ENCODE results near the gene CREB3L4. TPM values are rescaled to one million over a fixed set of nuclear protein-coding genes. Genes with fewer than 3 reads are reported as not detected.

Gene CREB3L4
- total and polyA plus RNA-seq, 2 of the 13 experiments (the other 11 are each of a cell fraction or from before 2014, with no cell fraction given): 9.9 to 18.7 TPM

DNA sequence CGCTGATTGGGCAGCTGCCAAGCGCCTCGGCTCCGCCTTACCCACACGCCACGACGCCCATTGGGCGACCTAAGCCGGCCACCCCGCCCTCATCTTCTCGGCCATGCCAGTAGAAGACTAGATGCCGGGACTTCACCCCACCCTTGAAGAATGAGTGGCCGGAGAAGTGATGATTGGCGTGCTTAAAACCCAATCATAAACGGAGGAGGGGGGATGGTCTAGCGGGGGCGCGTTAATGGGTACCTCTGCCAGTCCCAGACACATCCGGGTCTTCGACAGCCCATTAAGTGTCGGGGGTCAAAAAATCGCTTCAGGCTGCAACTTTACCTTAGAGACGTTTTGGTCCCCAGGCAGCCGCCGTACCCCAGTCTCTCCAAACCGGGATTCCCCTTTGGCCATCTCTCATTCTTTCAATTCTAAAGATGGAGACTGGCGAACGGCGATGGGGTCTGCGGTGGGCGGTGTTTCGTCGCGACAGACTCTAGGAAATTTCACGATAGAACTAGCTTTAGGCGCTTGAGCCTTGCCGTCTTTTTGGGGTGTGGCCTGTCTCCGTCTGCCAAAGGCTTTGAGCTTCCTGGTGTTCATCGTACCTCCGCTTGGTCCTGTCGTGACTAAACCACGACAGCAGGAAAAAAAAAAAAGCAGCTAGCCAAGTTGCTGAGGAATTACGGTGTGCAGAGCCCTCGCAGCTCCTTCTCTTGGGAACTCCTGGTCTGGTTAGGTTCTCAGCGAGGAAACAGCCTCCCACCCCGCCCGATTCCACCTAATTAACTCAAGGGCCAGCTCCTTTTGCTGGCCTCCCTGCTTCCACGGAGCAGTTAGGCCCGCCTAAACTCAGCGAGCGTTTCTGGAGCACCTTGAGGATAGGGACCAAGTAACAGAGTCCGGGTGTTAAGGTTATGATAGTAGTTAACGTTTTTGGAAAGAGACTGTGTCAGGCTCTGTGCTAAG is 44.5 kb upstream of the CREB3L4 start, which contains the start of gene GATAD2B (continued):
- TF ChIP-seq, protein P1, sequence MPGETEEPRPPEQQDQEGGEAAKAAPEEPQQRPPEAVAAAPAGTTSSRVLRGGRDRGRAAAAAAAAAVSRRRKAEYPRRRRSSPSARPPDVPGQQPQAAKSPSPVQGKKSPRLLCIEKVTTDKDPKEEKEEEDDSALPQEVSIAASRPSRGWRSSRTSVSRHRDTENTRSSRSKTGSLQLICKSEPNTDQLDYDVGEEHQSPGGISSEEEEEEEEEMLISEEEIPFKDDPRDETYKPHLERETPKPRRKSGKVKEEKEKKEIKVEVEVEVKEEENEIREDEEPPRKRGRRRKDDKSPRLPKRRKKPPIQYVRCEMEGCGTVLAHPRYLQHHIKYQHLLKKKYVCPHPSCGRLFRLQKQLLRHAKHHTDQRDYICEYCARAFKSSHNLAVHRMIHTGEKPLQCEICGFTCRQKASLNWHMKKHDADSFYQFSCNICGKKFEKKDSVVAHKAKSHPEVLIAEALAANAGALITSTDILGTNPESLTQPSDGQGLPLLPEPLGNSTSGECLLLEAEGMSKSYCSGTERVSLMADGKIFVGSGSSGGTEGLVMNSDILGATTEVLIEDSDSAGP (CRISPR knock-in tag; IDR thresholded peaks at IDR 0.05; ENCODE audit: borderline replicate concordance): peak; percentile 59; the same call in 1 of the 2 replicates
- TF ChIP-seq MTA1 (CRISPR knock-in tag; IDR thresholded peaks at IDR 0.05; ENCODE audit: borderline replicate concordance): no peak
- TF ChIP-seq, protein P2, sequence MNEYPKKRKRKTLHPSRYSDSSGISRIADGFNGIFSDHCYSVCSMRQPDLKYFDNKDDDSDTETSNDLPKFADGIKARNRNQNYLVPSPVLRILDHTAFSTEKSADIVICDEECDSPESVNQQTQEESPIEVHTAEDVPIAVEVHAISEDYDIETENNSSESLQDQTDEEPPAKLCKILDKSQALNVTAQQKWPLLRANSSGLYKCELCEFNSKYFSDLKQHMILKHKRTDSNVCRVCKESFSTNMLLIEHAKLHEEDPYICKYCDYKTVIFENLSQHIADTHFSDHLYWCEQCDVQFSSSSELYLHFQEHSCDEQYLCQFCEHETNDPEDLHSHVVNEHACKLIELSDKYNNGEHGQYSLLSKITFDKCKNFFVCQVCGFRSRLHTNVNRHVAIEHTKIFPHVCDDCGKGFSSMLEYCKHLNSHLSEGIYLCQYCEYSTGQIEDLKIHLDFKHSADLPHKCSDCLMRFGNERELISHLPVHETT (CRISPR knock-in tag; conservative IDR thresholded peaks at IDR 0.05): peak; percentile 73
- TF ChIP-seq, protein P3, sequence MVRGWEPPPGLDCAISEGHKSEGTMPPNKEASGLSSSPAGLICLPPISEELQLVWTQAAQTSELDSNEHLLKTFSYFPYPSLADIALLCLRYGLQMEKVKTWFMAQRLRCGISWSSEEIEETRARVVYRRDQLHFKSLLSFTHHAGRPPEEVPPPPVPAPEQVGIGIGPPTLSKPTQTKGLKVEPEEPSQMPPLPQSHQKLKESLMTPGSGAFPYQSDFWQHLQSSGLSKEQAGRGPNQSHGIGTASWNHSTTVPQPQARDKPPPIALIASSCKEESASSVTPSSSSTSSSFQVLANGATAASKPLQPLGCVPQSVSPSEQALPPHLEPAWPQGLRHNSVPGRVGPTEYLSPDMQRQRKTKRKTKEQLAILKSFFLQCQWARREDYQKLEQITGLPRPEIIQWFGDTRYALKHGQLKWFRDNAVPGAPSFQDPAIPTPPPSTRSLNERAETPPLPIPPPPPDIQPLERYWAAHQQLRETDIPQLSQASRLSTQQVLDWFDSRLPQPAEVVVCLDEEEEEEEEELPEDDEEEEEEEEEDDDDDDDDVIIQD (CRISPR knock-in tag; IDR thresholded peaks at IDR 0.05; ENCODE audit: low read depth): no peak
- peak; percentile 79 for TF ChIP-seq PHF8 (CRISPR knock-in tag; IDR thresholded peaks at IDR 0.05)
- no peak for TF ChIP-seq SMC3 (IDR thresholded peaks at IDR 0.05; ENCODE audit: low read length)
- TF ChIP-seq ZNF788 (CRISPR knock-in tag; IDR thresholded peaks at IDR 0.05; ENCODE audit: borderline replicate concordance): peak; percentile 66; the same call in 1 of the 2 replicates
- peak; percentile 52; the same call in 1 of the 2 replicates for TF ChIP-seq SMAD3 (CRISPR knock-in tag; IDR thresholded peaks at IDR 0.05)
- TF ChIP-seq NCOA2 (CRISPR knock-in tag; IDR thresholded peaks at IDR 0.05): peak; percentile 36; the same call in 1 of the 2 replicates
- no peak for TF ChIP-seq HNF4A (CRISPR knock-in tag; IDR thresholded peaks at IDR 0.05)
- TF ChIP-seq ZFP90 (CRISPR knock-in tag; IDR thresholded peaks at IDR 0.05; ENCODE audit: borderline replicate concordance): no peak
- TF ChIP-seq SP1 (IDR thresholded peaks at IDR 0.05): no peak
- peak; percentile 17; the same call in 1 of the 2 replicates for TF ChIP-seq SP1 (CRISPR knock-in tag; IDR thresholded peaks at IDR 0.05)
- TF ChIP-seq HIVEP1 (CRISPR knock-in tag; IDR thresholded peaks at IDR 0.05): peak; percentile 80; the same call in 1 of the 2 replicates
- peak; percentile 96 for TF ChIP-seq NFYB (CRISPR knock-in tag; IDR thresholded peaks at IDR 0.05)
- TF ChIP-seq ZMYM4 (CRISPR knock-in tag; IDR thresholded peaks at IDR 0.05): peak; percentile 84; the same call in 1 of the 2 replicates
- TF ChIP-seq, protein P4, sequence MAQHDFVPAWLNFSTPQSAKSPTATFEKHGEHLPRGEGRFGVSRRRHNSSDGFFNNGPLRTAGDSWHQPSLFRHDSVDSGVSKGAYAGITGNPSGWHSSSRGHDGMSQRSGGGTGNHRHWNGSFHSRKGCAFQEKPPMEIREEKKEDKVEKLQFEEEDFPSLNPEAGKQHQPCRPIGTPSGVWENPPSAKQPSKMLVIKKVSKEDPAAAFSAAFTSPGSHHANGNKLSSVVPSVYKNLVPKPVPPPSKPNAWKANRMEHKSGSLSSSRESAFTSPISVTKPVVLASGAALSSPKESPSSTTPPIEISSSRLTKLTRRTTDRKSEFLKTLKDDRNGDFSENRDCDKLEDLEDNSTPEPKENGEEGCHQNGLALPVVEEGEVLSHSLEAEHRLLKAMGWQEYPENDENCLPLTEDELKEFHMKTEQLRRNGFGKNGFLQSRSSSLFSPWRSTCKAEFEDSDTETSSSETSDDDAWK (CRISPR knock-in tag; IDR thresholded peaks at IDR 0.05): no peak
- peak; percentile 46 for TF ChIP-seq HDAC2 (CRISPR knock-in tag; IDR thresholded peaks at IDR 0.05)
- TF ChIP-seq HOXA9 (CRISPR knock-in tag; IDR thresholded peaks at IDR 0.05; ENCODE audit: borderline replicate concordance): no peak
- no peak for TF ChIP-seq NFE2L2 (IDR thresholded peaks at IDR 0.05; ENCODE audit: low read length)
- 0 out of 2 replicates have a peak, but pooled peaks have one; percentile 44 for TF ChIP-seq RFX5 (IDR thresholded peaks at IDR 0.05; ENCODE audit: low read depth, low read length)
- no peak for TF ChIP-seq MYNN (CRISPR knock-in tag; IDR thresholded peaks at IDR 0.05; ENCODE audit: low read depth)
- TF ChIP-seq KDM5B (CRISPR knock-in tag; IDR thresholded peaks at IDR 0.05; ENCODE audit: borderline replicate concordance): 0 out of 2 replicates have a peak, but pooled peaks have one; percentile 53
- no peak for TF ChIP-seq PAX8 (CRISPR knock-in tag; IDR thresholded peaks at IDR 0.05; ENCODE audit: borderline replicate concordance)
- TF ChIP-seq POGZ (CRISPR knock-in tag; IDR thresholded peaks at IDR 0.05): peak; percentile 88

All from HepG2 (cell line).